HG02798 (cell line): Measurements from ENCODE around the gene SLC29A1.
"Not testable (repeated sequence)": the region's sequence is repeated elsewhere in the genome, so short reads cannot be mapped to it uniquely, and the experiment has no call there.

ENCODE experiments used
- ATAC-seq: cut with Tn5 transposase; IDR thresholded peaks from one replicate; pipeline ENCODE4 v1.9.1; 2021; ENCODE audit warnings: mild to moderate bottlenecking; ENCODE audit not compliant: unreplicated experiment, poor library complexity

SLC29A1 gene

DNA sequence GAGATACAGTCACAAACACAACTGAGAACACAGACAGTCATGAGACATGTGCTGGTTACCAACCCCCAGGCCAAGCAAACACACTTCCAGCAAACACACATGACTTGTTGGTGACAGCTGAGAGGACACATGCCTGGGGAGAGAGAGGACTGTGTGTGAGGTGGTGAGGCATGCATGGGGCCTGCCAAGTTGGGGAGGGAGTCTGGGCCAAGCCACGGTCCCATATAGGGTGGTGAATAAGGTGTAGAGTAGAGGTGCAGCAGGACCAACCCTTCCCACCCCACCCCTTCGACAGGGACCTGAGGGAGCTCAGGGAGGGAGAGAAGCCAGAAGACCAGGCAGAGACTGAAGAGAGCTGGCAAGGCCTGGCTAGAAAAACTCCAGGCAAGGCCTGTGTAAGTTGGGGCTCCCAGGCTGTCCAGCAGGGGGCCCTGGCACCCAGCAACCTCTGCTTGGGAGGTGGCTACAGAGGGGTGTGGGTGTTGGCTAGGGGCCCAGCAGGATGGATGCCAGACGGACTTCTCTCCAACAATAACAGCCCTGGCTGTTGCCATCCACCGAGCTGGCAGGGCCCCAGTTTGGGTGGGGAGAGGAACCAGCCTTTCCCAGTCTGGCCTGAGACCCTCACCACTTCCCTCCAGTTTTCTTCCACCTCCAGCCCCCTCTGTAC, 2.0 kb upstream of the SLC29A1 start:
- ATAC-seq: peak; percentile 52

DNA sequence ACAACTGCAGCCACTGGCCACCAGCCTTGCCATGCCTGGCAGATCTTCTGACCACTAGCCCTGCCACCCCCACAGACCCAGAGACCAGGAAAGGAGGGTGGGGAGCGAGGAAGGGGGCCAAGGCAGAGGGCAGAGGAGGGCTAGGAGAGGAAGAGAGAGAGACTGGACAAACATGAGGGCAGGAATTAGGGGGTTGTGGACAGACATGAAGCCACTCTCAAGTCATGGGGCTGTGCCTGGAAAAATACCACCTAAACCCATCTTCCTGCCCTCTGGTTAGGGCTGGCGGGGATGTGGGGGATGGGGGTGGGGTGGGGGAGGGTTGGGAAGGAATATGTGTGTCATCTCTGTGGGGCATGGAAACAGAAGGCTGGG, 1.4 kb upstream of the SLC29A1 start:
- ATAC-seq: no peak

DNA sequence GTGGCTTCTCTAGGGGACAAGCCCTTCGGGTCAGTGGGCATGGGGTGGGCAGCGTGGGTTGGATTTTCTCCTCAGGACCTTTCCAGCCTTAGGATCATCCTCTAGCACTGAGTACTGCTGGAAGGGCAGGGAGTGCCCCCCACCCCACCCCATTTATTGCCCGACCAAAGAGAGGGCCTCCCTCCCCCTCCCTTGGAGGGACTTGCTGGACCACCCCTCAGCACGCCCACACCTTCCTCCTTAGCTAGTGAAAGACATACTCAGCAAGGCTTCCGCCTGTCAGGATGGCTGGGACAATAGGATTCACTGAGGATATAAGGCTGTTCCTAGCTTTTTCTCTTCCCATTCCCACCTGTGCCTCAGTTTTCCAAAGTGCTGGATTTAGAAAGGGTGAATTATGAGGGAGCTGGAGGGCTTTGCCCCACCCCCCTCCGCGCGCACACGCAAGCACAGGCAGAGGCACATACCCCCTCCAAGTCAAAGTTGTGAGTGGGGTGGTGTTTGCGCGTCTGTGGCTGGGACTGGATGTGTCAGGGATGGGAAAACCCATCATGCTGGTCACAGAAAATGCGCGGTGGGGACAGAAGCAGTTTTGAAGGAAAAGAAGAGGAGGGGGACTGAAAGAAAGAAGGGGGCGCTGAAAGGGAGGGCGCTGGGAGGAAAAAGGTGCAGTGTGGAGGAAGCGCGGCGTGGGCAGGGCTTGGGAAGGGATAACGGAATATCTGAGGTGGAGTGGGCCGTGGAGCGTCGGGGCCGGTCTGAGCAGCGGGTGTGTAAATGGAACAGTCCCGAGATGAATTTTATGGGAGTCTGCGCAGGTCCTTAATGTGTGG, 693 bp upstream of the SLC29A1 start:
- ATAC-seq: no peak

DNA sequence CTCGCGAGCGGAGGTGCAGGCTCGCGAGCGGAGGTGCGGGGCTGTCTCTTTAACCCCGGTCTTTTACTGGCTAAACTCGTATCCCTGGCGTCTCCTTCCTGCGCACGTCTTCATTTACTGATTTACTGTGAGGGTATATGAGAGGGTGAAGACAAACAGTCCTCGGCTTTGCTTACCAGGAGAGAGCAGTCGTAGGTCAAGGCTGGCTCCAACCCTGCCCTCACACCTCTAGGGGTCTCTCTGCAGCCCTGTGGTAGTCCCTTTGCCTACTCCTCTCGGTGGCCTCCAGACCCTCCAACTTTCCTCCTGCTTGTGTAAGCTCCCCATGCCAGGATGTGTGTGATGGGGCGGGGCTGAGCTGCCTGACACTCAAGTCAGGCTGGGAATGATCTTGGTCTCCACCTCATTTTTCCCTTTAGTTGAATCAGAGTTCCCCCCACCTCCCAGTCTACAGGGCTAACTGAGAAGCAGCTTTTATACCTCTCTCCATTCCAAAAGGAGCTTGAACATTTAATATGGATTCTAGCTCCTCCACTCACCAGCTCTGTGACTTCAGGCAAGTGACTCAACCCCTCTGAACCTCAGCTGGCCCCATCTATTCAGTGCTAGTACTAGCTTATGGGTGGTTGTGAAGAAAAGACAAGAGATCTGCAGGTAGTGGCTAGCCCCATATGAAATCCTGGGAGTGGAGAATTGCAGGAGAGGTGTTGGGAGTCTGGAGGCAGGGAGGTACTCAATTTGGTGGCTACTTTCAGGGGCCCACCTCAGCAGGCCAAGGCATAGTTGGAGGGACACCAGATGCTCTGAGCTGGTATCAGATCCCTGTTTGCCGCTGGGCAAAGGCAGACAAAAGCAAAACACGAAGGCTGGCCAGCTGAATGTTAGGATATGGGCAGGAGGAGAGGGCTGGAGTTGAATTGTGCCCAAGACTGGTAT, 902 bp downstream of the SLC29A1 start:
- no peak for ATAC-seq

DNA sequence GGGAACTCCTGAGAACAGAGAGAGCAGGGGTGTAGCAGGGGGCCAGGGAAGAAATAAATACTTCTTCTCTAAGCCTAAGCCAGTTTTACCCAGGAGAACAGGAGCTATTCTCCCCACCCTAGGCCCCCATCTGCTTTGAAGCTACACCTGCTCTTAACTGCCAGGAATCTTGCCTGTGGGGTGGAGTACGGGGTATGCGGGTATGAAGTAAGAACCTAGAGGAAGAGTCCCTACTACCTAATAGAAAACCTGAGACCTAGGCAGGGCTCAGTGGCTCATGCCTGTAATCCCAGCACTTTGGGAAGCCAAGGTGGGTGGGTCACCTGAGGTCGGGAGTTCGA, 1.5 kb downstream of the SLC29A1 start:
- ATAC-seq: no peak

DNA sequence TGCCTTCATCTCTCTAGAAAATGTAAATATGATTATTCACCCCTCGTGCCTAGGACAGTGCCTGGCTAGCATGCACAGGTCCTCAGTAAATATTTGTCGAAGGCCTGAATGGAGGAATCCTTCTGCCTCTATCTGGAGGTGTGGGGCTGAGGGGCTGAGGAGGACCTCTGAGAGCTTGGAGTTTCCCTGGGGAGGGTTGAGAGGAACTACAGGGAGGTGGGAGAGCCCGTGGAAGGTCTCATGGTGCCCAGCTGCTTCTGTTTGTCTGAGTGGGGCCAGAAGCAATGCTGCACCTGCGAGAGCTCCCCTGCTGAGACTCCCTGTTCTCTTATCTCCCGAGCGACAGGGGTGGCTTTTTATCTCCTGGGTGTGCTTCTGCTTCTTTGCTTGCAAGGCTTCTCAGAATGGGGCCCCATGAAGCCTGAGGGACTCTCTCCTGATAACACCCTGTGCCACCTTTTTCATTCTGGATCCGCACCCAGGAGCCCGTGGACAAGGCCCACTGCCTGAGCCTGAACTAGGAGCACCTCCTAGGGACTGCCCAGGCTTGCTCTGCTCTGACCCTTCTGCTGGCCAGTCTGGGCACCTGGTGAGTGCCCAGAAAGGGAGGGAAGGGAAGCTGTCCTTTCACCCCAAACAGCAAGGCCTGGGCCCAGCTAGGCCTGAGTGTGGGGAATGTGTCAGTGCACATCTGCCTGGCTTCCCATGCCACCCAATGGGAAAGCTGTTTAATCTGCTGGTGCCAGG, 2.4 kb downstream of the SLC29A1 start:
- ATAC-seq: no peak

- ATAC-seq: no peak
Observed at GRCh38 chr6:44226368-44227147, 3.2 kb downstream of the SLC29A1 start.

DNA sequence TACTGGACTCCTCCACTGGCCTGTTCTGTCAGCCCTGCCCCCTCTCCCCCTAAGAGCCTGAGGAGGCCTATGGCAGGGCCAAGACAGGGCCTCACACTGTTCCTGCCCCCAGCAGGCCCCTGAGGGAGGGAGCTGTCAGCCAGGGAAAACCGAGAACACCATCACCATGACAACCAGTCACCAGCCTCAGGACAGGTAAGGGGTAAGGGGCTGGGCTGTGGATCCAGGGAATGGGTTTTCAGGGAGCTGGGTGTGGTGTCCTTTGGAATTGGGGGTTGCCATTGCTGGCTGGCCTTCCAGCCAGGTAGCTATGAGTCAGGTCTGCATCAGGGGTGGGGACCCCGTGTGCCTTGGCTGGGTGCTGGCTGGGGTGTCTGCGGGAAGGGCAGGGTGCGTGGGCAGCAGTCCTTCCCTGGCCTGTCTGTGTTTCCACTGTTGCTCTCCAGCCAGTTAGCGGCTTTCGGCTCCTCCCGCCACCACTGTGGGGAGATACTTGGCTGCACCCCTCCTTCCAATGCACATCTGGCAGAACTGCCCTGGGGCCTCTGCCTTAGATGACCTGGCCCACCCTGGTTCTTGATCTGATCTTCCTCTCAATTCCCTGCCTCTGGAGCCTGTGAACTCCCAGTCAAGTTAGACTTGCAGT, 3.9 kb downstream of the SLC29A1 start:
- no peak for ATAC-seq

GRCh38 chr6:44228031-44228430, 4.6 kb downstream of the SLC29A1 start:
- no peak for ATAC-seq

DNA sequence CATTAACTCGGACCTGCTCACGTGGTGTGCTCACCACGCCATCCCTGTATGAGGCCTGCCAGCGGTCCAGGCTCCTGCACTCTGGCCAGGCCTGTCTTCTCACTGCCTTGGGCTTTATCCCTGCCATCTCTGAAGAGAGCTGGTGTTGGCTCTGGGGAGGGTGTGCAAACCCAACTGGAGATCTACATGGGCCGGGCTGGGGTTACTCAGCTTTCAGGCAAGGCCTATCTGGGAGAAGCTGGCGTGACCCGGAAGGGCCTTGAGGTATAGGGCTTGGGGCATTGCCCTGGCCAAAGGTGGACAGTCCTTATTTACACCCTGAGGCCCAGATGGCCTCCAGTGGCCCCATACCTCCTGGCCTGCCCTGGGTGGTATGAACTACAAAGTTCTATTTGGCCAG, 5.0 kb downstream of the SLC29A1 start:
- no peak for ATAC-seq

- no peak for ATAC-seq
Observed at GRCh38 chr6:44228836-44229235, 5.4 kb downstream of the SLC29A1 start.

DNA sequence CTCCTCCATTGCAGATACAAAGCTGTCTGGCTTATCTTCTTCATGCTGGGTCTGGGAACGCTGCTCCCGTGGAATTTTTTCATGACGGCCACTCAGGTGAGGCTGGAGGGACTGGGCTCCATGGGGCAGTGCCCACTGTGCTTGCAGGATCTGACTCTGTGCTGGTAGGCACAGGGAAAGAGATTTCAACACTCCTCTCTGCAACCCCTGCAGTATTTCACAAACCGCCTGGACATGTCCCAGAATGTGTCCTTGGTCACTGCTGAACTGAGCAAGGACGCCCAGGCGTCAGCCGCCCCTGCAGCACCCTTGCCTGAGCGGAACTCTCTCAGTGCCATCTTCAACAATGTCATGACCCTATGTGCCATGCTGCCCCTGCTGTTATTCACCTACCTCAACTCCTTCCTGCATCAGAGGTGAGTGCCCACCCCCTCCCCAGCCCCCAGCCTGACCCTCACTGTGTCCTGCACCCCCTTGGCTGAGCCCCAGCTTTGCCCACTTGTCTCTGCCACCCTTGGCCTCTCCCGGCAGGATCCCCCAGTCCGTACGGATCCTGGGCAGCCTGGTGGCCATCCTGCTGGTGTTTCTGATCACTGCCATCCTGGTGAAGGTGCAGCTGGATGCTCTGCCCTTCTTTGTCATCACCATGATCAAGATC, 6.1 kb downstream of the SLC29A1 start:
- ATAC-seq: no peak

- ATAC-seq: no peak
Observed at GRCh38 chr6:44230034-44230675, 6.8 kb downstream of the SLC29A1 start.

DNA sequence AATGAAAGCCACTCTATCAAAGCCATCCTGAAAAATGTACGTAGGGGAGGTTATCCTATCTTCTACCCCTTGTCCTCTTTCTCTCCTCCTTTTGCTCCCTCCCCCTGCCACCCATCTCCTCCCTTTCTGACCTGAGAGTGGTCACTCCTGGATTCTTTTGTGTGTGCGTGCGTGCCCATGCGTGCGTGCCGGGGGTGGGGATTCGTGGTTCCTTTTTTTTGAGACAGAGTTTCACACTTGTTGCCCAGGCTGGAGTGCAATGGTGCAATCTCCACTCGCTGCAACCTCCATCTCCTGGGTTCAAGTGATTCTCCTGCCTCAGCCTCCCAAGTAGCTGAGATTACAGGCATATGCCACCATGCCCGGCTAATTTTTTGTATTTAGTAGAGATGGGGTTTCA, 8.0 kb downstream of the SLC29A1 start:
- ATAC-seq: not testable (repeated sequence)

DNA sequence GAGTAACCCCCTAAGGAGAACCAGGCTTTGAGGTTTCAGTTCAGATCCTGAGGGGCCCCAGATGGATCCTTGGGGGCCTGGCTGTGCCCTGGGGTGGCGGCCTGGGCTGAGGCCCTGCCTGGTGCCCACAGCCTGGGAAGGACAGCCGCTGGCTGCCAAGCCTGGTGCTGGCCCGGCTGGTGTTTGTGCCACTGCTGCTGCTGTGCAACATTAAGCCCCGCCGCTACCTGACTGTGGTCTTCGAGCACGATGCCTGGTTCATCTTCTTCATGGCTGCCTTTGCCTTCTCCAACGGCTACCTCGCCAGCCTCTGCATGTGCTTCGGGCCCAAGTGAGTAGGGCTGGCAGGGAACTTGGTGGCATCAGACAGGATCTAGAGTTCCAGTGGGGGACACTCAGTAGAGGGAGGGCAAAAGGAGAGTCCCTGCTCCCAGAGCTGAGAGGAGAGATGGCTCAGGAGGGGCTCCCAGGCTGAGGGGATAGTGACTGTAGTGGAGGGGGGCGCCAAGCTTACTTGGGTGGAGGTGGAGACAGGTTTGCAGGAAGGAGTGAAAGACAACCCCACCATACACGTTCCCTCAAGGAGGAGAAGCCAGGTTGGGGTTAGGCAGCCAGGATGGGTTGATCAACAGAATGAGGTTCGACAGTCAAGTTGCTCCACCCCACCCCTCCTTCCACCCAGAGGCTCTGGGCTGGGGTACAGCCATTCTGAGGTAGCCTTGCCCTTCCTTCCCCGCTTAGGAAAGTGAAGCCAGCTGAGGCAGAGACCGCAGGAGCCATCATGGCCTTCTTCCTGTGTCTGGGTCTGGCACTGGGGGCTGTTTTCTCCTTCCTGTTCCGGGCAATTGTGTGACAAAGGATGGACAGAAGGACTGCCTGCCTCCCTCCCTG, 9.5 kb downstream of the SLC29A1 start:
- ATAC-seq: no peak

GRCh38 chr6:44233567-44234100, 10.2 kb downstream of the SLC29A1 start:
- no peak for ATAC-seq
